RPMI8226 (cell line): ENCODE results near the gene TAF10.

ENCODE experiments used
- DNase-seq: peaks from one replicate; pipeline ENCODE4 v3.0.0-alpha.2; 2015

Gene TAF10

DNA sequence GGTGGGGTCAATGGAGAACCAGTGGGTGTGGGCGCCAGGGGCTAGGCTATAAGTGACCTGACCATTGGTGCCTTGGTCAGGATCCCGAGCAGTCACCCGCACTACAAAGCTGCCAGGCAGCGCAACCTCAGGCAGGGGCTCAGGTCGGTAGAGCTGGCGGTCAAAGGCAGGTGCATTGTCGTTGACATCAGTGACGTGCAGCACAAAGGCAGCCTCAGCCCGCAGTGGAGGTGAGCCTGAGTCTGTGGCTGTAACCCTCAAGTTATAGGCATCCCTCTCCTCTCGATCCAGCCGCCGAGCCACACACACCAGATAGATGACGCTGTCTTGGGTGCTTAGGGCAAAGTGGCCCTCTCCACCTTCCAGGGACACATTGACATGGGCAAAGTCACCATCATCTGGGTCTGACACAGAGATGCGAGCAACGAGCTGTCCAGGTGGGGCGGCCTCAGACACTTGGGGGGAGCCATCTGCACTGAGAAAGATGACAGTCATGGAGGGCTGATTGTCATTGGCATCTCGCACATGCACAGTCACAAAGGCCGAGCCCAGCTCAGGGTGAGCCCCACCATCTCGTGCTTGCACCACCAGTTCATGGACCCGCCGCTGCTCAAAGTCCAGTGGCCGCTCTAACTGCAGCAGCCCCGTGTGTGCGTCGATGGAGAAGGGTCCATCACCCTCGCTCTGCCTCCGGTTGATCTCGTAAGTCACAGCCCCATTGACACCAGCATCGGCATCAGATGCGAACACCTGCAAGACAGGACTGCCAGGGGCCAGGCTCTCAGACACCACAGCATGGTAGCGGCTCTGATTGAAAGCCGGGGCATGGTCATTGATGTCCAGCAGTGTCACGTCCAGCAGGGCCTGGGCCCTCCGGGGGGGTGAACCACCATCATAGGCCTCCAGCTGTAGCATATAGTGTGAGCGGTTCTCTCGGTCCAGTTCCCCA is 28.3 kb upstream of the TAF10 start:
- no peak for DNase-seq

DNA sequence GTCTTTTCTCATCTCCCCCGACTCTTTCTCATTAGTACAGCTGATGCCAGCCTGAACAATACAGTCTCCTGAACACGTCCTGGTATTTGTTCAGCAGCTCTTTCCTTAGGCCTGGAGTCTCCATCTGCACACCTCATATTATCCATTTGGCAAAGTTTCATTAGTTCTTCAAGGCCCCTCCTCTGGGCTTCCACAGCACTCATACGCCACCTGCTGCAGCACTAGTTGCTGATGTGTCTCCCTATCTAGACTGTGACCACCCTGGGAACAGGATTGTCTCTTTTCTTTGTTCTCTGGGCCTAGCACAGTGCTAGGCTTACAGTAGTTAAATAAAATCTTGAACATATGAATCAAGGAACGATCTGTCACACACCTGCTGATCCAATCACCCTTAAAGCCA is 26.4 kb upstream of the TAF10 start:
- DNase-seq: no peak

DNA sequence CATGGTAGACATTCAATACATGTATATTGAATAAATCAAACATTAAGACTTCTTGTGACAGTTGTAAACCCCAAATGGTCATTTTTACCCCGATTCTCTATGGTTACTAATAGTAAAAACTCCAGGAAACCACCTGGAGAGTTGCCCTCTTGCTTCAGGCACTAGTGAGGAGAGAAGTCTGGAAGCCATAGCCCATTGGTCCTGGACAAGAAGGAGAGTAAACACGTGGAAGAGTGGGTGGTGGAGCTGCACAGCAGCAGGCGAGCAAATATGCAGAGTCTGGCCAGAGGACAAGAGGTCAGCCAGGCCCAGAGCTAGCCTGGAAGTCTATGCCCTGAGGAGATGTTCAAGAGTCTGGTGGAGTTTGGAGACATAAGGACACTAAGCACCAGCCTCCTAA is 25.9 kb upstream of the TAF10 start:
- DNase-seq: no peak

- no peak for DNase-seq
Measured at GRCh38 chr11:6636480-6636879, 24.5 kb upstream of the TAF10 start.

- DNase-seq: no peak
Measured at GRCh38 chr11:6635082-6635932, 23.3 kb upstream of the TAF10 start.

DNA sequence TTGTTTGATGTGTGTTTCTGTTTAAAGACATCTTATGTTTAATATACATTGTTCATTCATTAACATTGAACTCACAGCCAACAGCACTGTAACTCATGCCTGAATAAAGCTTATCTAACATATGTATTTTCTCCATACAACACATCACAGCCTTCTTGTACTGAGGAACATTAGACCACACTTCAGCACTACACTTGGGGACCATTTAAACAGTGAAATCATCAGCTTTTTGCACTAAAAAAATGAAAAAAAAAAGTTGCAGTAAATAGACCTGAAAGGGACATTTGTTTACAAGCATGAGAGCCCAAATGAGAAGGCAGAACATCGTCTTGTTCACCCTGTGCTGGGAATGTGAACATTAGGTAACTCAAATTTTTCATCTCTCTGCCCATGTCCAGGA is 22.5 kb upstream of the TAF10 start:
- DNase-seq: no peak

DNA sequence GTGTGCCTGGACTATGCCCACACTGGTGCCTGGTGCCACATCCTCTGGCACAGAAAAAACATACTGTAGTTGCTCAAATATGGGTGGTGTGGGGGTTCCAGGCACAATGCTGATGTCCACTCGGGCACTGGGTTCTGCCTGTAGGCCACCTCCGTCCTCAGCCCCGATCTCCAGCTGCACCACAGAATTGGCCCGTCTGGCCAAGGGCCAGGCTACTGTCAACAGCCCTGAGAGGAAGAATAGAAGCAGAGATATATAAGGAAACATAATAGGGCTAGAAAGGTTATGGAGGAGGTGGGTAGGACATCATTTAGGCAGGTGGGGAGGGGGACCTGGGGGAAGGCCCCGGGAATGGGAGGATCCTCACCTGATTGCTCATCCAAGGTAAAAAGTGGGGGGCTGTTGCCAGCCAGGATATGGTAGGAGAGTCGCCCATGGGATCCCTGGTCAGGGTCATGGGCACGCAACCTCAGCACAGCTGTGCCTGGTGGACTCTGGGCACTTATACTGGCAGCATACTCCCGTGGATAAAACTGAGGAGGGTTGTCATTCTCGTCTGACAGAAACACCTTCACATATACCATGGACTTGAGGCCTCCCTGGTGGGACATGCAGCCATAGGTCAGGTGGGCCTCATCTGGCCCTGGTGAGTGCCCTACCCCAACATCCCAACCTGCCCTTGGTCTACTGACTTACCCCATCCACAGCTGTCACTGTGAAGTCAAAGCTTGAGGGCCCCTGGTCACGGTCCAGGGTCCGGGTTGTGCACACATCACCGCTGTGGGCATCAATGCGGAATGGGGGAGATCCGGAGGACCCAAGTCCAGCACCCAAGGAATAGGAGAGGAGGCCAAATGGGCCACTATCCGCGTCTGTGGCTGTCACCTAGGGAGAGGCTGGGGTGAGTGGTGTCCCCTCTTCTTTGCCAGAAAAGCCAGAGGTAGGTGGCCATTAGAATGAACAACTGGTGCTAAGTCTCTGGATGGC is 21.7 kb upstream of the TAF10 start:
- no peak for DNase-seq

- no peak for DNase-seq
Measured at GRCh38 chr11:6632116-6633073, 20.4 kb upstream of the TAF10 start.

DNA sequence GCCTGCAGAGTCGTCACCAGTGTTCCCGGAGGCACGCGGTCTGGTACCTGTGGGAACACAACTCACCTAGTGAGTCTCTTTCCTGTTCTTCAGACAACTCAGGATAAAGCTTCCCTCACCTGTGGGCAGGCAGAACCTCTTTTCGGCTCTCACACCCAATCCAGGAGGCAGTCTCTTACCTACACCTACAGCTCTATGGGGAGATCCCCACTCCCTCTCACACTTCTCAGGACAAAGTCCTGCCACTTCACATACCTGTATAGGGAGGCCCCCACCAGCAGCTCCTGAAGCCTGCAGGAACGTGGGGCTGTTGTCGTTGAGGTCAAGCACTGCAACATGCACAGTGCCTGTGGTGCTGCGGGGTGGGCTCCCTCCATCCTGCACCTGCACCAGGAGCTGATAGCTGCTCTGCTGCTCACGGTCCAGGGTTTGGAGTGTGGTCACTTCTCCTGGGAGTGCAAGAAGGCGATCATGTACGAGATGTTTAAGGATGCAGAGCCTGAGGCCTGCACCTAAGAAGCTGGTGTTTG is 19.4 kb upstream of the TAF10 start:
- no peak for DNase-seq

- DNase-seq: no peak
Measured at GRCh38 chr11:6630632-6631291, 18.7 kb upstream of the TAF10 start.

DNA sequence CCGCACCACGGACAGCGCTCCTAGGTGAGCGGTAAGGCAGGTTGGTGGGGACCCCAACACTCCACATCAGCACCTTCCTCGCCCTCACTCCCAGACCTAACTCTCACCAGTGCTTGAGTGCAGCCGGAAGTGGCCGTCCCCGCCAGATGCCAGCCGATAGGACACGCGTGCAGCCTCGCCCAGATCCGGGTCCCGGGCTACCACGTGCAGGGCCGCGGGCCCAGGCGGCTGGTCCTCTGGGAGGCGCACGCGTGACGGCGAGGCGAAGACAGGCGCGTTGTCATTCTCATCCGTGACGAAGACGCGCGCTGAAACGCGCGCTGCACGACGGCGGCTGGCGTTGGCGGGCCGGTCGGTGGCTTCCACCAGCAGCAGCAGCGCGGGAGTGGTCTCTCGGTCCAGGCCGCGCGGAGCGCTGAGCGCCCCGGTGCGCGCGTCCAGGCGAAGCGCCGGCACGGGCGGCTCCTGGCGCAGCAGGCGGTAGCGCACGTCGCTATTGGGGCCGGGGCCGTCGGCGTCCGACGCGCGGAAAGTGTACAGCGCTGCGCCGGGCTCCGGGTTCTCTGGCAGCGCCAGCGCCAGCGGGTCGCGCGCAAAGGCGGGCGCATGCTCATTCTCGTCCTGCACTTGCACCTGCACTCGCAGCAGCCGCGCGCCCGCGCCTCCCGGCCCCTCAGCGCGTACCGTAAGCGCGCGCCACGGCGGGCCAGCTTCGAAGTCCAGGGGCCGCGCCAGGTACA is 18.0 kb upstream of the TAF10 start:
- DNase-seq: no peak

DNA sequence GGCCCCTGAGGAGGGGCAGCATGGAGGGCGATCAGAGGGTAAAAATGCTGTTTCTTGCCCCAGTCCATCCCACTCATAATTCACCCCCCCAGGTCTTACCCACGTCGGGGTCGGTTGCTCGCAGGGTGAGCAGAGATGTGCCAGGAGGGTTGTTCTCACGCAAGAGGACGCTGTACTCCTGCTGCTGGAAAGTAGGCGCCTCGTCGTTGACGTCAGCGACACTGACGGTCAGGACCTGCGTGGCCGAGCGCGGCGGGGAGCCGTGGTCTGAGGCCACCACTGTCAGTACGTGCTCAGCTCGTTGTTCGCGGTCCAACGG is 17.5 kb upstream of the TAF10 start:
- DNase-seq: no peak

DNA sequence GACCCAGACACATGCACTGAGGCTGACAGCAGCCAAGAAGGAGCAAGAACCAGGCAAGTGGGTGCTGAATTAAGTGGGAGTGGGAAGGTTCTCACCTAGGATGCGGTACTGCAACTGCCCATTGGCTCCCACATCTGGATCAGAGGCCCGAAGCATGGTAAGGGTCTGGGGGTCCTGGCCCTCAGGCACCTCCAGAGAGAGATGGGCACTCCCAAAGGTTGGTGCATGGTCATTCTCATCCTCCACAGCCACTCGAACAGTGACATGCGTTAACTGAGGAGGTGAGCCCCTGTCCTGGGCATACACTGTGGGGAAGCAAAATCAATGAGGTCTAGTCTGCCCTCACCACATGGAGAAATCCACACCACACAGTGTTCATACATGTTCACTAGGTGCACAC is 16.5 kb upstream of the TAF10 start:
- DNase-seq: no peak

DNA sequence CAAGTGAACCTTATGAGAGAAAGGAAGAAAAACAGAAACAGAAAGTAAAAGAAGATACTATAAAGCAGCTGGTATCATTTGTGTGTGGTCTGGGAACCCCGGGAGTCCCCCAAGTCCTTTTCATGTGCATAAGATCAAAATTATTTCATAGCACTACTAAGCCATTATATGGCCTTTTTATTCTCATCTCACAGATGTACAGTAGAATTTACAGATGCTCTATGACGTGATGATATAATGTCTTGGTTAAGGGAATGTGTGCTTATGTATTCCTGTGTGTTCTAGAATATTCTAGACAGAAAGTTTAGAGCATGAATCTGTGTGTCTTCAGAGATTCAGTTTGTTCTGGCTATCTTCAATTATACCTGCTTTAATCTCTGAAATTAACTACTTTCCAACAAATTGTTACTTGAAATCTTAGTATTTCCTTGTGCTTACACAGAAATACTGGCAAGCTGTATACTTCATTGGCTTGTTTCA is 15.8 kb upstream of the TAF10 start:
- no peak for DNase-seq

DNA sequence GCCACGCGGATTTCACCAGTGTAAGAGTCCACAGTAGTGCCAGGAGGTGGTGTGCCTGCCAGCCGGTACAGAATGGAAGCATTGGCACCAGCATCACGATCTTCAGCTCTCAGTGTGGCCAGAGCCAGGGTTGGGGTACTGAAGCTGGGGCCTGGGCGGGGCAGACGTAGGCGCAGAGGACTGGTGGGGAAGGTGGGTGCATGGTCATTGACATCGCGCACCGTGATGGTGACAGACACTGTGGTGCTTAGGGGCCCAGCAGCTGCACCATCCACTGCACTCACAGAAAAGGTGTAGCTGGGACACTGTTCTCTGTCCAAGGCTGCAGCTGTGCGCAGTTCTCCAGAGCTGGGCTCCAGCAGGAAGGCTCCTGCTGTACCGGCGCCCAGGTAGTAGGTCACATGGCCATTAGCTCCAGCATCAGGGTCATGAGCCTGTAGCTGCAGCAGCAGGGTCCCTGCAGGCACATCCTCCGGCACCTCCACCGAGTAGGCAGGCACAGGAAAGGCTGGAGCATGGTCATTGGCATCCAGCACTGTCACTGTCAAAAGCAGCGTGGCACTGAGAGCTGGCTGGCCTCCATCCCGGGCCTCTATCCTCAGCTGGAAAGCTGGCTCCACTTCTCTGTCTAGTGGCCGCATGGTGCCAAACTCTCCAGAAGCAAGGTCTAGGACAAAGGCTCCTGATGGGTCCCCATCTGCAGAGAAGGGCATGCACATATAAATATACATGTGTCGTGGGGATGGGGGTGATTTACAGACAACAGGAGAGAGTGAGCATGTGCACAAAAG is 15.2 kb upstream of the TAF10 start:
- DNase-seq: no peak

DNA sequence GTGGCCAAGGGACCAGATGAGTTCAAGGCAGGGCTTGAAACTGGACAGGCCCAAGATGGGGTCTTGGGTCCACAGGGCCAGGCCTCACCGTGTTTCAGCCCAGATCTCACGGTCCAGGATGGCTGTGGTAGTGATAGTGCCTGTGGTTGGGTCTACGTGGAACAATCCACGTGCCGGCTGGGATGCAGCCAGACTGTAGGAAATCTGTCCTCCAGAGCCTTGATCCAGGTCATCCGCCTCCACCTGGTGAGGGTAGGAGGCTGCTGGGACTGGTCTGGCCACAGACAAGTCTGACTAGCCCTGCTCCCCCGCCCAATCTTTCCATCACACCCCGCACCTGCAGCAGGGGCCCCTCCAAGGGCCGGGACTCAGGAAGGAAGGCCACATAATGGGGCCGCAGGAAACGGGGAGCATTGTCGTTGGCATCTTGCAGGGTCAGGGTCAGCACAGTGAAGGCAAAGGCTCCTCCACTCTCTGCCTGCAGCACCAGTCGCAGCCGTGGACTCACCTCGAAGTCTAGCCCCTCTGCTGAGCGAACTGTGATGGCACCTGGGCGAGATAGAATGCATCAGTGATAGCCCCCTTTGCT is 13.9 kb upstream of the TAF10 start:
- no peak for DNase-seq

DNA sequence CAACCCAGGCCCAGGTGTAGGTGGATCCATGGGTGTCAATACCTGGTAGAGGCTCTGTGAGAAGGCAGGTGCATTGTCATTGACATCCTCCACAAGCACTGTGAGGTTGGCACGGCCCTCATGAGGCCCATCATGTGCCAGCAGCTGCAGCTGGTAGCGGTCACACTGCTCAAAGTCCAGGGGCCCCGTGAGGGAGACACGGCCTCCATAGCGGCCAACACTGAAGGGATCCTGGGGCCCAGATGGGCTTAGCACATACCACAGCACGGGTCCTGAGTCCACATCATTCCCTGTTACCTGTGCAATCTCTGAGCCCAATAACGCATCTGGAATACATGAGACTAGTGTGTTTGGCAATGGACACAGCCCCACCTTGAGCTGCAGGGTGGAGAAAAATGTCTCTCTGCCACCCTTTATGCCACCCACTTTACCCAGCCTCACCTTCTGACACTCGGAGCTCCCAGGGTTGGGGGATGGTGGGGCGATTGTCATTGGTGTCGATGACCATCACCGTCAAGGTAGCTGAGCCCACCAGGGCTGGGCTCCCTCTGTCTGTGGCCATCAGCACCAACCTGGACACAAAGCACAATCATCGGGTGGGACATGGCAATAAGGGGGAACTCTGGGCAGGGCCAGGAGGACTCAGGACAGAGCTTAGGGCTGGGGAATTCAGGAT is 13.3 kb upstream of the TAF10 start:
- DNase-seq: no peak
